ENCODE measurements around the gene MOK.

DNA sequence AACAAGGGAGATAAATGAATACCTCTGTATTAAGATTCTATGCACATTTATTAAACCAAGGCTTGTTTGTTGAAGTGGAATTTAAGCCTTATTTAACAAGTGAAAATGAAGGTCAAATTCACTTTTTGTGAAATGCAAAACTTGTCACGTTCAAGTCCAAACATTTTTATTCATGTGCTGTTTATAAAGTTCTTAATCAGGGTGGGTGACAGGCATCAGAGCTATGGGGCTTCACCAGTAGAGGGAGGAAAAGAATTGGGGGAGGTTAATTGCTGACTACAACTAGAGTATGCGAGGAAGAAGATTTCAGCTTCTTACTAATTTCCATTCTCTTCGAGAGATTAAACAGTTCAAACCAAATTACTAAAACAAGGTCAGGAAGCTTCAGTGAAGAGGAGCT is 9.7 kb downstream of the MOK start:
- TF ChIP-seq, protein P1, sequence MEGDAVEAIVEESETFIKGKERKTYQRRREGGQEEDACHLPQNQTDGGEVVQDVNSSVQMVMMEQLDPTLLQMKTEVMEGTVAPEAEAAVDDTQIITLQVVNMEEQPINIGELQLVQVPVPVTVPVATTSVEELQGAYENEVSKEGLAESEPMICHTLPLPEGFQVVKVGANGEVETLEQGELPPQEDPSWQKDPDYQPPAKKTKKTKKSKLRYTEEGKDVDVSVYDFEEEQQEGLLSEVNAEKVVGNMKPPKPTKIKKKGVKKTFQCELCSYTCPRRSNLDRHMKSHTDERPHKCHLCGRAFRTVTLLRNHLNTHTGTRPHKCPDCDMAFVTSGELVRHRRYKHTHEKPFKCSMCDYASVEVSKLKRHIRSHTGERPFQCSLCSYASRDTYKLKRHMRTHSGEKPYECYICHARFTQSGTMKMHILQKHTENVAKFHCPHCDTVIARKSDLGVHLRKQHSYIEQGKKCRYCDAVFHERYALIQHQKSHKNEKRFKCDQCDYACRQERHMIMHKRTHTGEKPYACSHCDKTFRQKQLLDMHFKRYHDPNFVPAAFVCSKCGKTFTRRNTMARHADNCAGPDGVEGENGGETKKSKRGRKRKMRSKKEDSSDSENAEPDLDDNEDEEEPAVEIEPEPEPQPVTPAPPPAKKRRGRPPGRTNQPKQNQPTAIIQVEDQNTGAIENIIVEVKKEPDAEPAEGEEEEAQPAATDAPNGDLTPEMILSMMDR (IDR thresholded peaks at IDR 0.05), result no peak
- TF ChIP-seq, protein P2, sequence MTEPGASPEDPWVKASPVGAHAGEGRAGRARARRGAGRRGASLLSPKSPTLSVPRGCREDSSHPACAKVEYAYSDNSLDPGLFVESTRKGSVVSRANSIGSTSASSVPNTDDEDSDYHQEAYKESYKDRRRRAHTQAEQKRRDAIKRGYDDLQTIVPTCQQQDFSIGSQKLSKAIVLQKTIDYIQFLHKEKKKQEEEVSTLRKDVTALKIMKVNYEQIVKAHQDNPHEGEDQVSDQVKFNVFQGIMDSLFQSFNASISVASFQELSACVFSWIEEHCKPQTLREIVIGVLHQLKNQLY (CRISPR knock-in tag; IDR thresholded peaks at IDR 0.05), result no peak
- TF ChIP-seq HMGA2 (CRISPR knock-in tag; IDR thresholded peaks at IDR 0.05) (no peak), ETV6 (CRISPR knock-in tag; IDR thresholded peaks at IDR 0.05) (no peak)
- TF ChIP-seq, protein P3, sequence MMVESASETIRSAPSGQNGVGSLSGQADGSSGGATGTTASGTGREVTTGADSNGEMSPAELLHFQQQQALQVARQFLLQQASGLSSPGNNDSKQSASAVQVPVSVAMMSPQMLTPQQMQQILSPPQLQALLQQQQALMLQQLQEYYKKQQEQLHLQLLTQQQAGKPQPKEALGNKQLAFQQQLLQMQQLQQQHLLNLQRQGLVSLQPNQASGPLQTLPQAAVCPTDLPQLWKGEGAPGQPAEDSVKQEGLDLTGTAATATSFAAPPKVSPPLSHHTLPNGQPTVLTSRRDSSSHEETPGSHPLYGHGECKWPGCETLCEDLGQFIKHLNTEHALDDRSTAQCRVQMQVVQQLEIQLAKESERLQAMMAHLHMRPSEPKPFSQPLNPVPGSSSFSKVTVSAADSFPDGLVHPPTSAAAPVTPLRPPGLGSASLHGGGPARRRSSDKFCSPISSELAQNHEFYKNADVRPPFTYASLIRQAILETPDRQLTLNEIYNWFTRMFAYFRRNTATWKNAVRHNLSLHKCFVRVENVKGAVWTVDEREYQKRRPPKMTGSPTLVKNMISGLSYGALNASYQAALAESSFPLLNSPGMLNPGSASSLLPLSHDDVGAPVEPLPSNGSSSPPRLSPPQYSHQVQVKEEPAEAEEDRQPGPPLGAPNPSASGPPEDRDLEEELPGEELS (CRISPR knock-in tag; IDR thresholded peaks at IDR 0.05), result no peak
- TF ChIP-seq, protein P4, sequence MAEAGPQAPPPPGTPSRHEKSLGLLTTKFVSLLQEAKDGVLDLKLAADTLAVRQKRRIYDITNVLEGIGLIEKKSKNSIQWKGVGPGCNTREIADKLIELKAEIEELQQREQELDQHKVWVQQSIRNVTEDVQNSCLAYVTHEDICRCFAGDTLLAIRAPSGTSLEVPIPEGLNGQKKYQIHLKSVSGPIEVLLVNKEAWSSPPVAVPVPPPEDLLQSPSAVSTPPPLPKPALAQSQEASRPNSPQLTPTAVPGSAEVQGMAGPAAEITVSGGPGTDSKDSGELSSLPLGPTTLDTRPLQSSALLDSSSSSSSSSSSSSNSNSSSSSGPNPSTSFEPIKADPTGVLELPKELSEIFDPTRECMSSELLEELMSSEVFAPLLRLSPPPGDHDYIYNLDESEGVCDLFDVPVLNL (CRISPR knock-in tag; IDR thresholded peaks at IDR 0.05; ENCODE audit: borderline replicate concordance, low read depth), result no peak

Measured in WTC11 (cell line).